Measurements from ENCODE around the gene PMPCA.

The PMPCA gene

GRCh38 chr9:136439481-136440408 lies 29.3 kb downstream of the PMPCA start, which contains the start of gene INPP5E (continued):
- TF ChIP-seq, protein P1, sequence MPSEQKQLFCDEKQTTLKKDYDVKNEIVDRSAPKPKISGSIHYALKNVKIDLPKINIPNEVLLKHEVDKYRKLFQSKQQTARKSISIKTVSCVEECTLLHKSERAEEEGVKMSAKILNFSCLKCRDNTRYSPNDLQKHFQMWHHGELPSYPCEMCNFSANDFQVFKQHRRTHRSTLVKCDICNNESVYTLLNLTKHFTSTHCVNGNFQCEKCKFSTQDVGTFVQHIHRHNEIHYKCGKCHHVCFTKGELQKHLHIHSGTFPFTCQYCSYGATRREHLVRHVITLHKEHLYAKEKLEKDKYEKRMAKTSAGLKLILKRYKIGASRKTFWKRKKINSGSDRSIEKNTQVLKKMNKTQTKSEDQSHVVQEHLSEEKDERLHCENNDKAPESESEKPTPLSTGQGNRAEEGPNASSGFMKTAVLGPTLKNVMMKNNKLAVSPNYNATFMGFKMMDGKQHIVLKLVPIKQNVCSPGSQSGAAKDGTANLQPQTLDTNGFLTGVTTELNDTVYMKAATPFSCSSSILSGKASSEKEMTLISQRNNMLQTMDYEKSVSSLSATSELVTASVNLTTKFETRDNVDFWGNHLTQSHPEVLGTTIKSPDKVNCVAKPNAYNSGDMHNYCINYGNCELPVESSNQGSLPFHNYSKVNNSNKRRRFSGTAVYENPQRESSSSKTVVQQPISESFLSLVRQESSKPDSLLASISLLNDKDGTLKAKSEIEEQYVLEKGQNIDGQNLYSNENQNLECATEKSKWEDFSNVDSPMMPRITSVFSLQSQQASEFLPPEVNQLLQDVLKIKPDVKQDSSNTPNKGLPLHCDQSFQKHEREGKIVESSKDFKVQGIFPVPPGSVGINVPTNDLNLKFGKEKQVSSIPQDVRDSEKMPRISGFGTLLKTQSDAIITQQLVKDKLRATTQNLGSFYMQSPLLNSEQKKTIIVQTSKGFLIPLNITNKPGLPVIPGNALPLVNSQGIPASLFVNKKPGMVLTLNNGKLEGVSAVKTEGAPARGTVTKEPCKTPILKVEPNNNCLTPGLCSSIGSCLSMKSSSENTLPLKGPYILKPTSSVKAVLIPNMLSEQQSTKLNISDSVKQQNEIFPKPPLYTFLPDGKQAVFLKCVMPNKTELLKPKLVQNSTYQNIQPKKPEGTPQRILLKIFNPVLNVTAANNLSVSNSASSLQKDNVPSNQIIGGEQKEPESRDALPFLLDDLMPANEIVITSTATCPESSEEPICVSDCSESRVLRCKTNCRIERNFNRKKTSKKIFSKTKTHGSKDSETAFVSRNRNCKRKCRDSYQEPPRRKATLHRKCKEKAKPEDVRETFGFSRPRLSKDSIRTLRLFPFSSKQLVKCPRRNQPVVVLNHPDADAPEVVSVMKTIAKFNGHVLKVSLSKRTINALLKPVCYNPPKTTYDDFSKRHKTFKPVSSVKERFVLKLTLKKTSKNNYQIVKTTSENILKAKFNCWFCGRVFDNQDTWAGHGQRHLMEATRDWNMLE (tag by site-specific recombination; conservative IDR thresholded peaks at IDR 0.05; ENCODE audit: low read depth), result no peak
- TF ChIP-seq ZNF785 (tag by site-specific recombination; IDR thresholded peaks at IDR 0.05) (no peak), TSHZ1 (tag by site-specific recombination; IDR thresholded peaks at IDR 0.05; ENCODE audit: borderline replicate concordance) (no peak), ZNF549 (tag by site-specific recombination; IDR thresholded peaks at IDR 0.05) (no peak), EGR2 (tag by site-specific recombination; IDR thresholded peaks at IDR 0.05; ENCODE audit: low read depth) (no peak), ZNF416 (tag by site-specific recombination; IDR thresholded peaks at IDR 0.05) (no peak), ZNF76 (tag by site-specific recombination; IDR thresholded peaks at IDR 0.05; ENCODE audit: borderline replicate concordance, low read depth) (peak; percentile 76), ZNF174 (tag by site-specific recombination; IDR thresholded peaks at IDR 0.05) (no peak), ZNF175 (tag by site-specific recombination; IDR thresholded peaks at IDR 0.05) (no peak), KLF10 (tag by site-specific recombination; IDR thresholded peaks at IDR 0.05) (0 out of 2 replicates have a peak, but pooled peaks have one; percentile 51), SCRT1 (tag by site-specific recombination; IDR thresholded peaks at IDR 0.05; ENCODE audit: borderline replicate concordance) (no peak)

GRCh38 chr9:136441191-136441680 lies 30.8 kb downstream of the PMPCA start:
- POLR2A ChIA-PET, result no interaction called here
- Histone ChIP-seq H3K9me3 (ENCODE audit: control insufficient read depth, insufficient read depth, low read depth, low read length) (no peaks in the 10 kb centered on the region), H3K4me3 (ENCODE audit: low read depth, low read length) (no peak overlapping the region), H3K36me3 (ENCODE audit: control insufficient read depth in 2 of 2, insufficient read depth in 1 of 2, low read length in 2 of 2) (peaks cover 9 to 74% of the 10 kb centered on the region in 2 experiments; a peak in 2 of 3 replicates), H3K27ac (ENCODE audit: extremely low read depth, low read depth, low read length) (no peak overlapping the region), H3K4me1 (ENCODE audit: control insufficient read depth, insufficient read depth, low read length) (0 out of 2 replicates have a peak, but pooled peaks cover 2% of the 10 kb centered on the region)
- CTCF ChIA-PET, result interaction anchor here (0.6 to 3.9 kb wide), 7 partner anchors 9 to 47 kb away, joined by 3 to 17 read pairs (median 5); no protein-coding TSS in a partner anchor
- TF ChIP-seq ZNF280C (tag by site-specific recombination; IDR thresholded peaks at IDR 0.05), result no peak
- TF ChIP-seq SETDB1 (IDR thresholded peaks at IDR 0.05; ENCODE audit: insufficient read length, low read length), result no peak
- TF ChIP-seq ZNF155 (tag by site-specific recombination; IDR thresholded peaks at IDR 0.05), result no peak
- TF ChIP-seq, protein P2, sequence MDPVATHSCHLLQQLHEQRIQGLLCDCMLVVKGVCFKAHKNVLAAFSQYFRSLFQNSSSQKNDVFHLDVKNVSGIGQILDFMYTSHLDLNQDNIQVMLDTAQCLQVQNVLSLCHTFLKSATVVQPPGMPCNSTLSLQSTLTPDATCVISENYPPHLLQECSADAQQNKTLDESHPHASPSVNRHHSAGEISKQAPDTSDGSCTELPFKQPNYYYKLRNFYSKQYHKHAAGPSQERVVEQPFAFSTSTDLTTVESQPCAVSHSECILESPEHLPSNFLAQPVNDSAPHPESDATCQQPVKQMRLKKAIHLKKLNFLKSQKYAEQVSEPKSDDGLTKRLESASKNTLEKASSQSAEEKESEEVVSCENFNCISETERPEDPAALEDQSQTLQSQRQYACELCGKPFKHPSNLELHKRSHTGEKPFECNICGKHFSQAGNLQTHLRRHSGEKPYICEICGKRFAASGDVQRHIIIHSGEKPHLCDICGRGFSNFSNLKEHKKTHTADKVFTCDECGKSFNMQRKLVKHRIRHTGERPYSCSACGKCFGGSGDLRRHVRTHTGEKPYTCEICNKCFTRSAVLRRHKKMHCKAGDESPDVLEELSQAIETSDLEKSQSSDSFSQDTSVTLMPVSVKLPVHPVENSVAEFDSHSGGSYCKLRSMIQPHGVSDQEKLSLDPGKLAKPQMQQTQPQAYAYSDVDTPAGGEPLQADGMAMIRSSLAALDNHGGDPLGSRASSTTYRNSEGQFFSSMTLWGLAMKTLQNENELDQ (tag by site-specific recombination; IDR thresholded peaks at IDR 0.05; ENCODE audit: low read depth), result no peak
- no peak for TF ChIP-seq ZNF133 (tag by site-specific recombination; IDR thresholded peaks at IDR 0.05)
- no peak for TF ChIP-seq TRIM28 (IDR thresholded peaks at IDR 0.05; ENCODE audit: borderline replicate concordance, low read length)
- no peak for TF ChIP-seq ZSCAN5A (tag by site-specific recombination; IDR thresholded peaks at IDR 0.05)
